ENCODE measurements around the gene HS6ST3. TPM values are rescaled to one million over a fixed set of nuclear protein-coding genes. Genes with fewer than 3 reads are reported as not detected.

Gene HS6ST3
- total and polyA plus RNA-seq, 2 donors (not counting 1 experiment from before 2014, with no cell fraction given), result not detected

DNA sequence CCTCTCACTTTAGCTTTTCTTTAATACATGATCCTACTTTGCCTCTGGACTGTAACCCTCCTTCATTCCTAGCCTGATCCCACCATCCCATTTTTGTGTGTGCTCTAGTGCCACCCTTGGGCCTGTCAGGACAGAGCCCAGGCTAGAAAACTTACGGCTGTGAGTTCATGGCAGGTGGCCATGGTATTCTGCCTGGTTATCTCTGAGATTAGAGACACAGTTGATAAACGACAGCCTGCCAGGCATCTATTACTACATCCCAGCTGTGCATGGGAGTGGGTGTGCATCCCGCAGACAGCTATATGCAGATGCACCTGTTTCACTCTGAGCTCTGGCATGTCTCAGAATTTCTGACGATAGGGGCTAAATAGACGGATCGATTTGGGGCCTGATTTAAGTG, 110.9 kb downstream of the HS6ST3 start:
- Histone ChIP-seq H3K4me3 (replicated peaks in 1 of 4; ENCODE audit: control extremely low read depth in 1 of 4, insufficient read depth in 1 of 4, low read depth in 3 of 4, low read length in 4 of 4) (no peak overlapping the region), H2AFZ (ENCODE audit: low read length) (no peak overlapping the region), H4K20me1 (ENCODE audit: control insufficient read depth, extremely low read depth, insufficient read depth, low read length) (no peaks in the 10 kb centered on the region), H3K9ac (ENCODE audit: insufficient read depth, low read length) (no peak overlapping the region), H3K4me2 (ENCODE audit: extremely low read depth, insufficient read depth, low read length) (no peak overlapping the region), H3K27ac (ENCODE audit: insufficient read depth, low read length) (no peak overlapping the region), H3K4me1 (ENCODE audit: control insufficient read depth, extremely low read depth, insufficient read depth, low read length) (no peaks in the 10 kb centered on the region), H3K79me2 (ENCODE audit: control insufficient read depth, insufficient read depth, low read length) (no peaks in the 10 kb centered on the region), H3K36me3 (ENCODE audit: control insufficient read depth, insufficient read depth, low read length) (no peaks in the 10 kb centered on the region), H3K9me3 (ENCODE audit: control insufficient read depth, insufficient read depth, low read depth, low read length) (no peaks in the 10 kb centered on the region), H3K27me3 (ENCODE audit: control insufficient read depth, insufficient read depth, low read length) (no peaks in the 10 kb centered on the region)
- DNase-seq (ENCODE audit: low read depth in 2 of 2), result no peak
- TF ChIP-seq CTCF (conservative IDR thresholded peaks at IDR 0.05 in 1 of 2, IDR thresholded peaks at IDR 0.05 in 1 of 2; ENCODE audit: low read depth in 1 of 2, low read length in 2 of 2), result no peak
- no peak for TF ChIP-seq EZH2 (IDR thresholded peaks at IDR 0.05; ENCODE audit: low read length, missing control alignments)

- Histone ChIP-seq H2AFZ (ENCODE audit: low read length) (no peak overlapping the region), H3K9me3 (ENCODE audit: control insufficient read depth, insufficient read depth, low read depth, low read length) (no peaks in the 10 kb centered on the region), H3K79me2 (ENCODE audit: control insufficient read depth, insufficient read depth, low read length) (no peaks in the 10 kb centered on the region), H3K4me1 (ENCODE audit: control insufficient read depth, extremely low read depth, insufficient read depth, low read length) (no peaks in the 10 kb centered on the region), H3K27me3 (ENCODE audit: control insufficient read depth, insufficient read depth, low read length) (no peaks in the 10 kb centered on the region), H3K27ac (ENCODE audit: insufficient read depth, low read length) (no peak overlapping the region), H3K9ac (ENCODE audit: insufficient read depth, low read length) (no peak overlapping the region), H4K20me1 (ENCODE audit: control insufficient read depth, extremely low read depth, insufficient read depth, low read length) (no peaks in the 10 kb centered on the region), H3K4me3 (replicated peaks in 1 of 4; ENCODE audit: control extremely low read depth in 1 of 4, insufficient read depth in 1 of 4, low read depth in 3 of 4, low read length in 4 of 4) (no peak overlapping the region), H3K36me3 (ENCODE audit: control insufficient read depth, insufficient read depth, low read length) (no peaks in the 10 kb centered on the region), H3K4me2 (ENCODE audit: extremely low read depth, insufficient read depth, low read length) (no peak overlapping the region)
- DNase-seq (ENCODE audit: low read depth in 2 of 2), result no peak
- TF ChIP-seq EZH2 (IDR thresholded peaks at IDR 0.05; ENCODE audit: low read length, missing control alignments) (no peak), CTCF (conservative IDR thresholded peaks at IDR 0.05 in 1 of 2, IDR thresholded peaks at IDR 0.05 in 1 of 2; ENCODE audit: low read depth in 1 of 2, low read length in 2 of 2) (no peak)
Observed at GRCh38 chr13:96202315-96202714, 112.4 kb downstream of the HS6ST3 start.

GRCh38 chr13:96203471-96203870, 113.6 kb downstream of the HS6ST3 start:
- Histone ChIP-seq H3K27ac (ENCODE audit: insufficient read depth, low read length) (no peak overlapping the region), H3K4me2 (ENCODE audit: extremely low read depth, insufficient read depth, low read length) (no peak overlapping the region), H3K79me2 (ENCODE audit: control insufficient read depth, insufficient read depth, low read length) (no peaks in the 10 kb centered on the region), H3K27me3 (ENCODE audit: control insufficient read depth, insufficient read depth, low read length) (no peaks in the 10 kb centered on the region), H2AFZ (ENCODE audit: low read length) (no peak overlapping the region), H3K9me3 (ENCODE audit: control insufficient read depth, insufficient read depth, low read depth, low read length) (no peaks in the 10 kb centered on the region), H3K4me1 (ENCODE audit: control insufficient read depth, extremely low read depth, insufficient read depth, low read length) (no peaks in the 10 kb centered on the region), H3K36me3 (ENCODE audit: control insufficient read depth, insufficient read depth, low read length) (no peaks in the 10 kb centered on the region), H4K20me1 (ENCODE audit: control insufficient read depth, extremely low read depth, insufficient read depth, low read length) (no peaks in the 10 kb centered on the region), H3K4me3 (replicated peaks in 1 of 4; ENCODE audit: control extremely low read depth in 1 of 4, insufficient read depth in 1 of 4, low read depth in 3 of 4, low read length in 4 of 4) (no peak overlapping the region), H3K9ac (ENCODE audit: insufficient read depth, low read length) (no peak overlapping the region)
- DNase-seq (ENCODE audit: low read depth in 2 of 2), result no peak
- TF ChIP-seq CTCF (conservative IDR thresholded peaks at IDR 0.05 in 1 of 2, IDR thresholded peaks at IDR 0.05 in 1 of 2; ENCODE audit: low read depth in 1 of 2, low read length in 2 of 2) (no peak), EZH2 (IDR thresholded peaks at IDR 0.05; ENCODE audit: low read length, missing control alignments) (no peak)
